Activated CD4-positive, alpha-beta T cell treated with anti-CD3 and anti-CD28 coated beads for 4 hours (primary cell): ENCODE measurements around the gene ITGBL1.

ENCODE experiments used
- DNase-seq, 2 donors: peaks; one replicate each; pipeline ENCODE4 v3.0.0-alpha.2; 2020

Gene ITGBL1

GRCh38 chr13:101570410-101570809, 117.9 kb downstream of the ITGBL1 start:
- no peak for DNase-seq

GRCh38 chr13:101572456-101572855, 120.0 kb downstream of the ITGBL1 start:
- no peak for DNase-seq

DNA sequence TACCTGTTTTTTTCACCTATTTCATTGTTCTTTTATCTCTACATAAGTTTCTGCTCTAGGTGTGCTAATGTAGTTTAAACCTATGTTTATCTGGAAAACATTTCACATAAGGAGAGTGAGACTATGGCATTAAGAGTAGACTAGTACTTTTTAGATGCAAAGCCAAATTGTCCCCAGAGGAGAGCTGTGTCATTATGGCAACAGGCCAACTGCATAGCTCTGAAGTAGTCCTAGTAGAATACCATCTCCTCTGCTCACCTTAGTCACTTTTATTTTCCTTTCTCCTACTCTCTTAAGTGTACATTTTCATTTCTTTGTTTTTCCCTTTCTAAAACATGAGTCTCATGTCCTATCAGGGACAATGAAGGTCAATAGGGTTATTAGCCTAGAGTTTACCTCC, 123.1 kb downstream of the ITGBL1 start:
- DNase-seq, result no peak

DNA sequence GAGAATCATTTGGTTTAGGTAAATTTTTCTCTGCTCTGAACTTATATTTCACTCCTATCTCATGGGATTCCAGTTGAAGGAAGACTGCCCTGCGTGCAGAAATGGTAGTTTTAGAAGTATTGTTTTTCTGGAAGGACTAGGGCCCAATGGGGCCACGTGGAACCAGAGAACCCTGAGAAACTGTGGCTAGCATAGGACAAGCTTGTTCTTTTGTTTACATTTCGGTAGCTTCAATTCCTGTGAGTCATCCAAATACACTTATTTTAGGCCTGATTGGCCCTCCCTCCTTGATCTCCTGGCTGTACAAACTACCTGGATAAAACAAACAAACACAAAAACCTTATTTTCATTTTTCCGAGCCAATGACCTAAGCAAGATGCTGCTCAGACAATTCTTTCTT, 124.0 kb downstream of the ITGBL1 start:
- DNase-seq, result no peak

GRCh38 chr13:101576977-101577376, 124.5 kb downstream of the ITGBL1 start:
- DNase-seq, result no peak

DNA sequence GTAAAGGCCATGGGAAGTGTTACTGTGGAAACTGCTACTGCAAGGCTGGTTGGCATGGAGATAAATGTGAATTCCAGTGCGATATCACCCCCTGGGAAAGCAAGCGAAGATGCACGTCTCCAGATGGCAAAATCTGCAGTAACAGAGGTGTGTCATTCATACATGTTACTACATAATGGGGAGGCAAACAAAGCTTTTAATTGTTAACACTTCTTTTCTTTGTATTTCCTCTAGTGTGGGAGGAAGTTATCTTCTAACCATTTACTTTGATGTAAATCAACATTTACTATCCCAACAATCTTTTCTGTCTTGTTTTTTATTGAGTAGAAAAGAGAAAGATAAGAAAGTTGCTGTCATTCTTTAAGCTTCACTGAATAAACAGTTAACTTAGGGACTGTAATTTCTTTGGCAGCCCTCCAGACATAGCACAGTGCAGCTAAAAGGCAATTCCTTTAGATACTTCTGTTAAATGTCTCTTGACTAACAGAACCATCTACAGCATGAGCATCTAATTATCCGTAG, 126.9 kb downstream of the ITGBL1 start:
- no peak for DNase-seq

DNA sequence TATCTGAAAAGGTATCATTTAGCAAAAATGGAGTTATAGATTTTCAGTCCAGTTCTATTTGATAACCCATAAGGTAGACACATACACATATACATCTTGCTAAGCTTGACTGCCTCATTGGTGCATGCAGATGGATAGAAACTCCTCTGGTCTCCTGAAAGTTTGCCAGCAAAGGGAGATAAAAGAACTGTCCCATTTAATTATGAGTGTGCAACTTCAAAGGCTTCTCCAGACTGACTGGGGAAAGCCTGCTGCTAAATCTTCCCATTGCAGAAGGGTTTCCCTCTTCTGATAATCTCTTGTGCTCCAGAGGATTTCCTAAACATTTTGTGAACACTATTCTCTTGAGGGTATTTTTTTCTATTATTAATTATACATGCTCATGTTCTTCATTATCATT, 131.9 kb downstream of the ITGBL1 start:
- DNase-seq, result no peak

DNA sequence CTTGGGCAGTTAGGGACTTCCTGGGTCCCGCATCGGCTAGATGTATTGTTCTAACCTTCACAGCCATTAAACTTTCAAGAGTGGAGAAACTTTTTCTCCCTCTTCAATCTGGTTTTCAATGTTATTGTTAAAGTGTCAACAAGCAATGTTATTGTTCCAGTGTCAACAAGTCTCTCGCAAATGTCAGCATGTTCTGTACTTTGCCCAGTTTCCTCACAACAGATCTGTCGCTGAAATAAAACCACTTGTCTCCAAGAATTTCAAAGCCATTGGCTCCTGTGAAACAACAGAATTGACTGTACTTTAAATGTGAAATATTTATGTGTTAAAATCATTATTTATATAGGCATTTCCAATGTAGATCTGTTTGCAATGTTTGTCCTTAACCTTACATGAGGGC, 138.0 kb downstream of the ITGBL1 start:
- DNase-seq, result no peak

- DNase-seq, result no peak
These were observed 142.5 kb downstream of the ITGBL1 start for GRCh38 chr13:101594936-101595335.

DNA sequence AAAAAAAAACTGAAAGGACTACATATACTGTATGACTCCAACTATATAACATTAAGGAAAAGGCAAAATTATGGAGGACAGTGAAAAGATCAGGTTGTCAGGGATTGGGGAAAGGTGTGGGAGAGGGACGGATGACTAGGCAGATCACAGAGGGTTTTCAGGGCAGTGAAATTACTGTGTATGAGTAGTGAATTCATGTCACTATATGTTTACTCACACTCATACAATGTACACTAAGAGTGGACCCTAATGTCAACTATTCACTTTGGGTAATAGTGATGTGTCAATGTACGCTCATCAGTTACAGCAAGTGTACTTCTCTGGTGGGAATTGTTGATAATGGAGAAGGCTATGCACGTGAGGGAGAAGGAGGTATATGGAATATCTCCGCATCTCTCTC, 144.3 kb downstream of the ITGBL1 start:
- no peak for DNase-seq

DNA sequence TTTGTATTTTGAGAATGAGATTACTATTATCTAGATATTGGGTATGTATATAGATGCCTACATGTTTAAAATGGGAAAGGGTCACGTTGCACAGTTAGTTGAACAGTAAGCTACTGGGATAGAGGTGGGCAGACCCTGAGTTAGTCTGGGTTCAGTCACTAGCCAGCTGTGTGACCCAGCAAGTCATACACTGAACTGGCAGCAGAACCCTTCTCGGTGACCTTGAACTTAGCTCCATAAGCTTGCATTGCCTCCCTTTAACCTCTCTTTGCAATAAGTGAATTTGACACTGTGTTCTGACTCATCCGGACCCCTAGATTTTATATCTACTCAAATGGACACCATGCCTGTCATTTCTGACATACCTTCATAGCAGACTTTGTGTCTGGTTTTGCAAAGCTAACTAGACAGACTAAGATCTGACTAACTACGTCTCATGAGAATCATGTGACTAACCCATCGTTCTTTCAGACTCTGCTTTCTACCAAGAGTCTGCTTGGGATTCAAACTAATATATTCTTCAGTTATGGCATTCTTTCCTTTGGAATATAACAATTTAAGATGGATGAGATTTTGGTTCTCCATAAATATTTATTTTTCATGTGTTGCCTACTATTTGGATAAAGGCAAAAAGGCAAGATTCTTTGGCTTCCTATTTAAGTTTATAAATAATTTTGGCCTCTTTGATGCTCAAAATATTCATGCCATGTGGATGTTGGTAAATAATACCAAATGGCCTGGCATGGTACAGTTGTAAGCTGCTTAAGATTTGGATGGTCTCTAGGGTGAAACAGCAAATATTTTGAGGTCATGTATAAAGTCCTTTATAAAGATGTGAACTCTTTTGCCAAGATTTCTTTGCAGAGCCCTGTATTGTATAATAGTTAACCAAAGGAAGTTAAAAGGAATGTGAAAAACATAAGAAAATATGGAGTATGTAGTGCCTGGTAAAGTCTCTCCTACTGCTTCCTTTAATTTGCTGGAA, 159.3 kb downstream of the ITGBL1 start:
- no peak for DNase-seq

DNA sequence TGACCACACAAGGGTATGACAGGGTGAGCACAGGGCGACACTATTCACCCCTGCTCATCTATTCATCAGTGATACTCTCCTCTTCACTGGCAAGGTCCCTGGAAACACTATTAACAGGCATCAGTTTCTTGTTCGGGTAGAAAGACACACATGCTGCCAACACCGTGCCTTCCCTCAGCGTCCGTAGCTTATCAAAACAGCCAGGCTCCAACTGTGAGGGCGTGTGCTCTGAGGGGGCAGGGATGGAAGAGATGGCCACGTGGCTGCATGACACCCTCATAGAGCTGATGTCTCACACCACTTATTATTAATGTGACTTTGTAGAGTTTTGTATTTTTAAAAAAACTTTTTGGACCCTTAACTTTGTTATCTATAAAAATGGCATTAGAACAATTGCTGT, 160.3 kb downstream of the ITGBL1 start:
- DNase-seq, result no peak

- DNase-seq, result no peak
These were observed 162.0 kb downstream of the ITGBL1 start for GRCh38 chr13:101614491-101614890.

GRCh38 chr13:101618440-101619187, 166.1 kb downstream of the ITGBL1 start:
- peak in 1 of 2 donors; percentile 26 for DNase-seq

DNA sequence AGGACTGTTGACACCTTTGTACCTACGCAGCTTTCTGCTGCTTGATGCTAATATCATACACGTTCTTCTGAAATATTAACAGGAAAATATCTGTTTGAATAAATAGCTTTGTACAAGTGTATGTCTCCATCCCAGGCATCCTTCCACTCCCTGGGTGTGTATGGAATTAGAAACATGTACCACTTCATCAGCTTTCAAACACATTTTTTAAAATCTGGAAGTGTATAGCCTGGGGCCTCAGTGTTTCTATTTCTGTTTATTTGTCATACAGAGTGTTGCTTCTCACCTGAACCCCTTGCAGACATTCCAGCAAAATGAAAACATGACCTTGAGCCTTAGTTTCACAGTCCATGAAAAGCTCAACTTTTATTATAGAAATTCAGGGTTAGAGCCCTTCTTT, 168.6 kb downstream of the ITGBL1 start:
- DNase-seq, result no peak

- no peak for DNase-seq
These were observed 171.2 kb downstream of the ITGBL1 start for GRCh38 chr13:101623470-101624209.

- no peak for DNase-seq
These were observed 171.9 kb downstream of the ITGBL1 start for GRCh38 chr13:101624210-101624922.

DNA sequence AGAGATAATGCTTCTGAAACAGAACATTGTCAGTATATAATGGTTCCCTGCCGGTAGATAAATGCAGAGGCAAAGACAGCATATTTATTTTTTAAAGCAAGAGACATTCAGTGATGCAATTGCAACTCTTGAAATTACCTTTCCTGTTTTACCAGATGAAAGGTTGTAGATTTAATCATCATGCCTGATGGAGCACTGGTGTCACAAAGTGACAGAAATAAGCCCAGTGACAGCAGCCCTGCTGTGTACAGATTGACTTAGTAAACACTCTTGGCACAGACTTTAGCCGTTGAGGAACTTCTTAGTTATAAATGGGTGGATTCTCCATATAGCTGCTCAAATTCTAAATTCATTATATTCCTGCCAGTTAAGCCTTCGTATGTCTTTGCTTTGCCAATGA, 172.5 kb downstream of the ITGBL1 start:
- no peak for DNase-seq

DNA sequence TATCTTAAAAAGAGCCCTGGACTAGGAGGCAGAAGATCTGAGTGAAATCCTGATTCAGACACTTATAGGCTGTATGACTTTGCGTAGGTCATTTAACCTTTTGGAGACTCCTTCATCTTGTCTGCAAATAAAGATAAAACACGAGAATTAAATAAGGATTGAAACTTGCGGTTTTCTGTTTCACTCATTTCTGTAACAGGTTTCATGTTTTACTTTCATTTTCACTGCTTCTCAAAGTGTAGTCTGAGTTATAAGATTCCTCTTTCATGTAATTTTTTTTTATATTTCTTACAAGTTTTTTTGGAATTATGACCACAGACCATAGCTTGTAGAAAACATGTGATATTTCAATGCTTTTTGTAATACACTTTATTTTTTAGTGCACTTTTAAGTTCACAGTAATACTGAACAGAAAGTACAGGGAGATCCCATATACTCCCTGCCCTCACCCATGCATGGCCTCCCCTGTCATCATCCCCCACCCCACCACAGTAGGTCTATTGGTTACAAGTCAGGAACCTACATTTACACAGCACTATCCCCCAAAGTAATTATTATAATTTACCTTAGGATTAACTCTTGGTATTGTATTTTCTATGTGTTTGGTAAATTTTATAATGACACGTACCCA, 174.6 kb downstream of the ITGBL1 start:
- DNase-seq, result peak in 1 of 2 donors; percentile 5

DNA sequence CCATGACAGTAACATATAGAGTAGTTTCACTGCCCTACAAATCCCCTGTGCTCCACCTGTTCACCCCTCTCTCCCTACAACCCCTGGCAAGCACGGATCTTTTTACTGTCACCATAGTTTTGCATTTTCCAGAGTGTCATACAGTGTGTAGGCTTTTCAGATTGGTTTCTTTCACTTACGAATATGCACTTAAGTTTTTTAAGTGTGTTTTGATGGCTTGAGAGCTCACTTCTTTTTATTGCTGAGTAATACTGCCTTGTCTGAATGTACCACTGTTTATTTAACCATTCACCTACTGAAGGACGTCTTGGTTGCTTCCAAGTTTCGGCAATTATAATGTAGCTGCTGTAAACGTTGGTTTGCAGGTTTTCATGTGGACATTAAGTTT, 175.1 kb downstream of the ITGBL1 start:
- no peak for DNase-seq

- no peak for DNase-seq
These were observed 176.4 kb downstream of the ITGBL1 start for GRCh38 chr13:101628900-101629299.

- DNase-seq, result no peak
These were observed 178.9 kb downstream of the ITGBL1 start for GRCh38 chr13:101631395-101631794.
